ENCODE measurements around the gene HLA-A.

GRCh38 chr6:29943053-29943966, 978 bp downstream of the HLA-A start:
- TF ChIP-seq CTCF (IDR thresholded peaks at IDR 0.05) = no peak
- TF ChIP-seq POLR2A (IDR thresholded peaks at IDR 0.05) = no peak

Measured in heart left ventricle (tissue), 13 donors.